ENCODE data around the gene LRSAM1.

LRSAM1 gene

DNA sequence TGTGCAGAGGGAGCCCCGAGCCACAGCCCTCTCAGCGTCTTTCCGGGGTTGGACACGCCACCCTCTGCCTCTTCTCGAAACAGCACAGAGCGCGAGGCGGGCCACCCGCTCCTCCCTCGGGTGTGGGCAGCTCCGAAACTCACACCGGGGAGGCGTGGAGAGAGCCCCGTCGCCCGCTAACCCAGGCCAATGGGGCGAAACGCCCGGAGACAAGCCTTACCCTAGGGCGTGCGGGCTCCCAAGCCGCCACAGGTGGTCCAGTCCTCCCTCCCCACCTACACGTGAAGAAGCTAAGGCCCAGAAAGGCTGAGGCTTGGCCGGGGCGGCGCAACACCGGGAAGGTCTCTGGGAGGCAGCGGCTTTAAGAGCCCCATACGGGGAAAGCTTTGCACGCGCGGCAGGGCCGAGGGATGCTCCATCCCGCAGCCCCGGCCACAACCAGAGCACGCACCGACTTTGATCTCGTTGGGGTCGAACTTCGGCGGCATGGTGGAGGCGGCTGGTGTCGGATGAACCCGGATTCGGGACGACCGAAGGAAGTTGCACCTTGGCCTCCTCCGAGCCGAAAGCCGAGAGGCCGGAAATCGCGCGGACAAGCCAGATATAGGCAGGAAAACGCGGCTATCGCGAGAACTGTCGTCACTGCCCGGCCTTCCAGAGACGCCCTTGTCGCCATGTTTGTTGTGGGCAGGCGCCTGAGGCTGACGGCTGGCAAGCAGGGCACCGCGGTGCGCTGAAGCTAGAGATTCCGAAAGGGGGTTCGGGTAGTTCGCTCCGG, at the start of gene LRSAM1, which contains the start of gene RPL12:
LRSAM1 (plus strand) TSS at position 681 of the 778 bp plus-strand sequence. CDS start 3,018 bp downstream, outside the sequence.
RPL12 (minus strand) TSS at position 577 of the 778 bp plus-strand sequence; CDS start at position 488, 89 bp downstream.
- DNase-seq: peak; percentile 54

DNA sequence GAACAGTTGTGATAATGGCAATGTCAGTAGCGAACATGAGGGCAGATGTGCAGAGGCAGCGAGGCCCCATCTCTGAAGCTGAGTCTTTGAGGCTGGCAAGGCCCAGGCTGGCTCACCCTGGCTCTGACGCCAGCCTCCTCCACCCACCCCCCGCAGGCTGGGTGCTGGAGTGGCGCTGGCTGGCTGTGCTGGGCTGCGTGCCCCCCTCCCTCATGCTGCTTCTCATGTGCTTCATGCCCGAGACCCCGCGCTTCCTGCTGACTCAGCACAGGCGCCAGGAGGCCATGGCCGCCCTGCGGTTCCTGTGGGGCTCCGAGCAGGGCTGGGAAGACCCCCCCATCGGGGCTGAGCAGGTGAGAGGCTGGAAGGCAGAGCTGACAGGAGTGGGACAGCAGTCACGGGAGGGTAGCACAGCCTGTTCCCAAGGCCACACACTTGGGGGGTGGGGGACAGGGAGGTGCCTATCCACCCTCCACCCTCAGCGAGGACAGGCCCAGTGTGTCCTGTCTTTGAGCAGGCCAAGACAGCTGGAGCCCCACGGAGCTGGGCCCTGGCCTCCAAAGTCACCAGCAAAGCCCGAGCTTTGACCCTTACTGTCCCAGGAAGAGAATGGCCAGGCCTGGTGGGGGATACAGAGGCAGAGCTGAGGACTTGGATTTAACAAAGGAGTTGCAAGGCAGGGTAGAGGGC, 48.8 kb upstream of the LRSAM1 start:
- no peak for DNase-seq

DNA sequence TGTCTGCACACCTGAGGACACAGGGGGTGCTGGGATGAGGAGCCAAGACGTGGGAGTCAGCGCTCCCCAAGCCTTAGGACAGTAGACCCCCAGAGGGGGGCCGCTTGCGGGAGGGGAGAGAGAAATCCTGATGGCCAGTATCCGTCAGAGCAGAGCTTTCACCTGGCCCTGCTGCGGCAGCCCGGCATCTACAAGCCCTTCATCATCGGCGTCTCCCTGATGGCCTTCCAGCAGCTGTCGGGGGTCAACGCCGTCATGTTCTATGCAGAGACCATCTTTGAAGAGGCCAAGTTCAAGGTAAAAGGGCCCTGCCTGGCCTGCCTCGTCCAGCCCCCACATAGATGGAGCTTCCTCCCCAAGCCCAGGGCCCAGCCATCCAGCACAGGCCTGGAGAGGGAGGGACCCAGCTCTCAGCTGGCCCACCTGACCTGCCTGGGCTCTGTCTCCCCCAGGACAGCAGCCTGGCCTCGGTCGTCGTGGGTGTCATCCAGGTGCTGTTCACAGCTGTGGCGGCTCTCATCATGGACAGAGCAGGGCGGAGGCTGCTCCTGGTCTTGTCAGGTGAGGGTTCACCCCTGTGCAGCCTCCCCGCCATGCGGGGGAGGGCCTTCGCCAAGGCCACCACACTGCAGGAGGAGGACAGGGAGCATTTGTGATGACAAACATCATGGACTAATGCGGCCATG, 47.7 kb upstream of the LRSAM1 start:
- no peak for DNase-seq

- no peak for DNase-seq
These were observed 46.7 kb upstream of the LRSAM1 start for GRCh38 chr9:127404631-127405030.

- DNase-seq: no peak
These were observed 45.8 kb upstream of the LRSAM1 start for GRCh38 chr9:127405344-127406125.

GRCh38 chr9:127406799-127407491, 44.4 kb upstream of the LRSAM1 start:
- no peak for DNase-seq

GRCh38 chr9:127407492-127407843, 43.8 kb upstream of the LRSAM1 start:
- DNase-seq: no peak

- DNase-seq: no peak
These were observed 40.2 kb upstream of the LRSAM1 start for GRCh38 chr9:127411122-127411521.

- no peak for DNase-seq
These were observed 36.2 kb upstream of the LRSAM1 start for GRCh38 chr9:127415141-127415540.

GRCh38 chr9:127415657-127416056, 35.7 kb upstream of the LRSAM1 start:
- DNase-seq: no peak

DNA sequence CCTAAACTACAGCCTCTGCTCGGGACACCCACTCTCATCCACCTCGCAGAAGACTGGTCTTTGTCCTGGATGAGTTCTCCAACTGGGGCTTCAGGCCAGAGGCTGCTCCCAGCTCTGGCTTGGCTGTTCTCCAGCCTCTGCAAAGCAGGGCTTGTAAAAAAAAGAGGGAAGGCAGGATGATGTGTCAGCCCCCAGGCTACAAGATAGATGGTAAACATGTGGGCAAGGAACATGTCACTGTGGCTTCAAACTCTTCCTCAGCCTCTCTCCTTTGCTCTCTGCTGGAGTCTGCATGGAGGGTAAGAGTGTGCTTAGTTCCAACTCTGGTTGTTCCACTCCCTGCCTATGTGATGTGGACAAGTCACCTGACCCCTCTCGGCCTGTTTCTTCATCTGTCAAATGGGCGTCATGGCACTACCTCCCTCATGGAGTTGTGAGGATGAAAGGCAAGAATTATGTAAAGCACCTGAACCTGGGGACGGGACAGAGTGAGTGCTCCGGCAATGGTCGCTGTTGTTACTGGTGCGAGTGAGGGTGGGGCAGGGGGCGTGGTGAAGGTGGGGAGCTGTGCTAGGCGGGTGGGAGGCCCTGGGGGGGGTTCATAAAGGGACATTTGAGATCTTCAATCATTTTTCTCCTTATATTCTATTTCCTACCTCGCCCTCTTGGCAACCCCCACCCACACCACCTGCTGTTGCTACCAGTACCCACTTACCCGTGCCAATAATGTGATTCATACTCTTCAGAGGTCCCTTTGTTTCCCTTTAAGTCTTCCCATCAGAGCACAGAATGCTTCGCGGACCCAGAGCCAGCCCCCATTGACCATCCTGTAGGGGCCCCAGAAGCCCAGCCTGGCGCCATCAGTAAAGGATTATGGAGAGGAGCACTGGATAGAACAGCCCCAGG, 33.9 kb upstream of the LRSAM1 start:
- peak; percentile 5 for DNase-seq

GRCh38 chr9:127418037-127418471, 33.3 kb upstream of the LRSAM1 start:
- no peak for DNase-seq

DNA sequence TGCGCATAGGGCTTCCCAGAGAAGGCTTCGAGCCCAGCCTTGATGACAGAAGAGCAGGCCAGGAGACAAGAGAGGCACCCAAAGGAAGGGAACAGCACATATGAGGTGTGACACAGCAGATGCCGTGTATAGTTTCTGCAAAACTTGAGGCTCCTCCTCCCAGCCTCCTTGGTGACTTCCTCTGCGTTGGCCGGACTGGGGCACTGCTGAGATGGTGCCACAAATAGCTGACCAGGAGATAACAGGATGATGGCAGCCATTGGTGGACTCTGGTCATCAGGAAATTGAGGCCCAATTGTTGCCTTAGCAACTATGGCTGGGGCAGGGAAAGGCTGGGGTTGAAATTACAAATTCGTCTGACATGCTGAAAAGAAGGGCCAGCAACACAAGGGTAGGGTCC, 32.0 kb upstream of the LRSAM1 start:
- no peak for DNase-seq

- no peak for DNase-seq
These were observed 30.3 kb upstream of the LRSAM1 start for GRCh38 chr9:127421057-127421456.

- no peak for DNase-seq
These were observed 29.1 kb upstream of the LRSAM1 start for GRCh38 chr9:127422133-127422782.

DNA sequence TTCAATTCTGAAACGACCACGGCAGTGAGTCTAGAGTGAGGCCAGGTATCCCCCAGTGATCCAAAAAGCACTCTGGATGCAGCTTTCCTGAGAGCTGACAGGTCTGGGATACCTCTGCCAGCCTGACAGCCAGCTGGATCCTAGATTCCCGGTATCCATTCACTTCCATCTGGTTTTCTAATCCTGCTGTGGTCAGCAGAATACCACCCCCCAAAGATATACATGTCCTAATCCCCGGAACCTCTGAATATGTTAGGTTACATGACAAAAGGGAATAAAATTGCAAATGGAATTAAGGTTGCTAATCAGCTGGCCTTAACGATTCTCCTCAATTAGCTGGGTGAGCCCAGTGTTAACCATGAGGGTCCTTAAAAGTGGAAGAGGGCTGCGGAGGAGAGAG, 28.5 kb upstream of the LRSAM1 start:
- DNase-seq: no peak

GRCh38 chr9:127423476-127423933, 27.8 kb upstream of the LRSAM1 start:
- DNase-seq: no peak

- DNase-seq: peak; percentile 43
These were observed 27.2 kb upstream of the LRSAM1 start, which contains the start of gene ZNF79 for GRCh38 chr9:127423934-127424675. TSS of gene ZNF79 (plus strand) at chr9:127424382. CDS start at chr9:127424788, 406 bp downstream.

DNA sequence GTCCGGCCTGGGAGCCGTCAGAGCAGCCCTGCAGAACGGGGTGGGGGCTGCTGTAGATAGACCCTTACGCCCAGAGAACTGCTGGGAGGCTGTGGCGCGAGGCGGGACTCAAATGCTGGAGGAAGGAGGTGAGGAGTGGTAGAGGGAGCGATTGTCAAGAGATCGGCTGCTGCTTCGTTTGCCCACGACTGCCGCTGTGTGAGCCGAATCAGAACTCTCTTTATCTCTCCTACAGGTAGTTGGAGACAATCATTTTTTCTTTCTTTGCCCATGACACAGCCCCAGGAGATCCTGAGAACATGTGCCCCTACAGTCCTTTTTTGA, 26.7 kb upstream of the LRSAM1 start:
- DNase-seq: no peak

DNA sequence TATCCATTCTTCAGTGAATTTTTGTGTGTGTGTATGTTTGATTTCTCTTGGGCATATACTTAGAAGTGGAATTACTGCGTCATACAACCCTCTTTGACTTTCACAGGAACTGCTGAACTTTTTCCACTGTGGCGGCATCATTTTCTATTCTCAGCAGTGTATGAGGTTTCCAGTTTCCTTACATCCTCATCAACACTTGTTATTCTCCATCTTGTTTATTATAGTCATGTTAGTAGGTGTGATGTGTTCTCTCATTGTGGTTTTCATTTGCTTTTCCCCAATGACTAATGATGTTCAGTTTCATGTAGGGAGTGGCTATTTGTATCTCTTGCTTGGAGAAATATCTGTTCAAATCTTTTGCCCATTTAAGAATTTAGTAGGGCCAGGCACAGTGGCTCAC, 24.6 kb upstream of the LRSAM1 start:
- DNase-seq: no peak

All from NCI-H1436 treated with DMSO at 0.1 percent for 48 hours (cell line).